Measurements from ENCODE around the gene GJA10. TPM values are rescaled to one million over a fixed set of nuclear protein-coding genes. Genes with fewer than 3 reads are reported as not detected.

Gene GJA10
- polyA plus RNA-seq, 1 of the 3 experiments (the other 2 are of a cell fraction): not detected

- CTCF ChIA-PET: no interaction called here
- 76% methylated on average over 2 of the region's 2 CpGs for WGBS (ENCODE audit: low lambda C conversion rate)
Observed at GRCh38 chr6:89925826-89926225, 31.6 kb downstream of the GJA10 start.

DNA sequence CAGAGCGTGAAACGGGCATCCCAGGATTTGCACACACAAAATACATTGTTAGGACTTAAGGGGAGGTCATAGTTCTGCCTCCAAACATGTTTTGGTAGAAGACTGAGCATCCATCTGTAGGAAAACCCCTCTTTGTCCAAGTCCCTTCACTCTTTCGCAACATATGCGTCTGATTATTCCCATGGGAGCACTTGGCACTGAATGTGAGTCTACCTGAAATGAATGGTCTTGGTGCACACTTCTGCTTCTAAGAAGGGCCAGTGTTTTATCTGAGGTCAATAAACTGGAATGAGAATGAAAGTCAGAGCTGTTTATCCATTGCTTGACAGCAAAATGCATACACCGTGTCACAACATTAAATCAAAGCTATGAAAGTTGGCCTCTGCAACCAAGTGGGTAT, 33.0 kb downstream of the GJA10 start:
- Histone ChIP-seq H3K4me1 (ENCODE audit: control insufficient read depth in 1 of 2, insufficient read depth in 2 of 2, low read depth in 1 of 2, low read length in 1 of 2) (peaks cover 3 to 7% of the 10 kb centered on the region in 2 experiments; a peak in 2 of 4 replicates), H3F3A (replicated peaks; ENCODE audit: insufficient read depth) (no peaks in the 10 kb centered on the region), H3K36me3 (replicated peaks in 1 of 2; ENCODE audit: control insufficient read depth in 1 of 2, insufficient read depth in 2 of 2, low read length in 1 of 2) (no peaks in the 10 kb centered on the region), H3K79me2 (ENCODE audit: insufficient read depth) (no peaks in the 10 kb centered on the region), H3K9ac (no peak overlapping the region), H3K4me2 (no peak overlapping the region), H2AFZ (ENCODE audit: low read depth) (no peak overlapping the region), H3K27ac (ENCODE audit: low read depth in 2 of 2, low read length in 1 of 2) (no peak overlapping the region), H3K4me3 (ENCODE audit: low read depth in 2 of 2, low read length in 1 of 2) (no peak overlapping the region), H4K20me1 (ENCODE audit: insufficient read depth) (no peaks in the 10 kb centered on the region), H3K27me3 (ENCODE audit: insufficient read depth) (no peaks in the 10 kb centered on the region), H3K9me2 (no peaks in the 10 kb centered on the region), H3K9me3 (no peaks in the 10 kb centered on the region)
- POLR2A ChIA-PET: no interaction called here
- CTCF ChIA-PET: interaction anchor here (1.4 to 1.7 kb wide), 2 partner anchors 13 to 561 kb away, joined by 3 to 10 read pairs; no protein-coding TSS in a partner anchor
- 90% methylated on average over 5 of the region's 5 CpGs for WGBS (ENCODE audit: low lambda C conversion rate)
- no peak for DNase-seq
- TF ChIP-seq MEF2A (IDR thresholded peaks at IDR 0.05; ENCODE audit: borderline replicate concordance, low read depth) (no peak), YY1 (IDR thresholded peaks at IDR 0.05; ENCODE audit: low read depth) (no peak), EZH2phosphoT487 (IDR thresholded peaks at IDR 0.05; ENCODE audit: borderline replicate concordance, low read depth) (no peak), NRF1 (IDR thresholded peaks at IDR 0.05; ENCODE audit: low read depth, low read length) (no peak), RXRA (IDR thresholded peaks at IDR 0.05; ENCODE audit: borderline replicate concordance, low read depth) (no peak), TAF1 (IDR thresholded peaks at IDR 0.05; ENCODE audit: borderline replicate concordance, low read depth, low read length) (no peak), CHD2 (IDR thresholded peaks at IDR 0.05; ENCODE audit: low read length, partially characterized antibody) (no peak), MXI1 (IDR thresholded peaks at IDR 0.05; ENCODE audit: low read depth, low read length) (no peak)
- TF ChIP-seq, protein P1, sequence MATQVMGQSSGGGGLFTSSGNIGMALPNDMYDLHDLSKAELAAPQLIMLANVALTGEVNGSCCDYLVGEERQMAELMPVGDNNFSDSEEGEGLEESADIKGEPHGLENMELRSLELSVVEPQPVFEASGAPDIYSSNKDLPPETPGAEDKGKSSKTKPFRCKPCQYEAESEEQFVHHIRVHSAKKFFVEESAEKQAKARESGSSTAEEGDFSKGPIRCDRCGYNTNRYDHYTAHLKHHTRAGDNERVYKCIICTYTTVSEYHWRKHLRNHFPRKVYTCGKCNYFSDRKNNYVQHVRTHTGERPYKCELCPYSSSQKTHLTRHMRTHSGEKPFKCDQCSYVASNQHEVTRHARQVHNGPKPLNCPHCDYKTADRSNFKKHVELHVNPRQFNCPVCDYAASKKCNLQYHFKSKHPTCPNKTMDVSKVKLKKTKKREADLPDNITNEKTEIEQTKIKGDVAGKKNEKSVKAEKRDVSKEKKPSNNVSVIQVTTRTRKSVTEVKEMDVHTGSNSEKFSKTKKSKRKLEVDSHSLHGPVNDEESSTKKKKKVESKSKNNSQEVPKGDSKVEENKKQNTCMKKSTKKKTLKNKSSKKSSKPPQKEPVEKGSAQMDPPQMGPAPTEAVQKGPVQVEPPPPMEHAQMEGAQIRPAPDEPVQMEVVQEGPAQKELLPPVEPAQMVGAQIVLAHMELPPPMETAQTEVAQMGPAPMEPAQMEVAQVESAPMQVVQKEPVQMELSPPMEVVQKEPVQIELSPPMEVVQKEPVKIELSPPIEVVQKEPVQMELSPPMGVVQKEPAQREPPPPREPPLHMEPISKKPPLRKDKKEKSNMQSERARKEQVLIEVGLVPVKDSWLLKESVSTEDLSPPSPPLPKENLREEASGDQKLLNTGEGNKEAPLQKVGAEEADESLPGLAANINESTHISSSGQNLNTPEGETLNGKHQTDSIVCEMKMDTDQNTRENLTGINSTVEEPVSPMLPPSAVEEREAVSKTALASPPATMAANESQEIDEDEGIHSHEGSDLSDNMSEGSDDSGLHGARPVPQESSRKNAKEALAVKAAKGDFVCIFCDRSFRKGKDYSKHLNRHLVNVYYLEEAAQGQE (IDR thresholded peaks at IDR 0.05; ENCODE audit: low read depth, low read length): no peak
- TF ChIP-seq, protein P2, sequence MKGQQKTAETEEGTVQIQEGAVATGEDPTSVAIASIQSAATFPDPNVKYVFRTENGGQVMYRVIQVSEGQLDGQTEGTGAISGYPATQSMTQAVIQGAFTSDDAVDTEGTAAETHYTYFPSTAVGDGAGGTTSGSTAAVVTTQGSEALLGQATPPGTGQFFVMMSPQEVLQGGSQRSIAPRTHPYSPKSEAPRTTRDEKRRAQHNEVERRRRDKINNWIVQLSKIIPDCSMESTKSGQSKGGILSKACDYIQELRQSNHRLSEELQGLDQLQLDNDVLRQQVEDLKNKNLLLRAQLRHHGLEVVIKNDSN (IDR thresholded peaks at IDR 0.05; ENCODE audit: borderline replicate concordance, low read depth): no peak
- TF ChIP-seq, protein P3, sequence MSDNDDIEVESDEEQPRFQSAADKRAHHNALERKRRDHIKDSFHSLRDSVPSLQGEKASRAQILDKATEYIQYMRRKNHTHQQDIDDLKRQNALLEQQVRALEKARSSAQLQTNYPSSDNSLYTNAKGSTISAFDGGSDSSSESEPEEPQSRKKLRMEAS (IDR thresholded peaks at IDR 0.05; ENCODE audit: low read depth): no peak

More at GRCh38 chr6:89925826-89926225, 31.6 kb downstream of the GJA10 start:
- DNase-seq: no peak
- no peak overlapping the region for H3K9ac ChIP-seq
- H3K79me2 ChIP-seq (ENCODE audit: insufficient read depth): no peaks in the 10 kb centered on the region
- H2AFZ ChIP-seq (ENCODE audit: low read depth): no peak overlapping the region
- no peaks in the 10 kb centered on the region for H3K9me3 ChIP-seq
- no peaks in the 10 kb centered on the region for H3K9me2 ChIP-seq
- no peak overlapping the region for H3K4me2 ChIP-seq
- H3K36me3 ChIP-seq (replicated peaks in 1 of 2; ENCODE audit: control insufficient read depth in 1 of 2, insufficient read depth in 2 of 2, low read length in 1 of 2): no peaks in the 10 kb centered on the region
- peaks cover 2 to 7% of the 10 kb centered on the region in 2 experiments; a peak in 2 of 4 replicates for H3K4me1 ChIP-seq (ENCODE audit: control insufficient read depth in 1 of 2, insufficient read depth in 2 of 2, low read depth in 1 of 2, low read length in 1 of 2)
- no peaks in the 10 kb centered on the region for H3K27me3 ChIP-seq (ENCODE audit: insufficient read depth)
- no peak overlapping the region for H3K4me3 ChIP-seq (ENCODE audit: low read depth in 2 of 2, low read length in 1 of 2)
- TF ChIP-seq SMC3 (IDR thresholded peaks at IDR 0.05; ENCODE audit: low read depth, low read length): no peak
- TF ChIP-seq, protein P4, sequence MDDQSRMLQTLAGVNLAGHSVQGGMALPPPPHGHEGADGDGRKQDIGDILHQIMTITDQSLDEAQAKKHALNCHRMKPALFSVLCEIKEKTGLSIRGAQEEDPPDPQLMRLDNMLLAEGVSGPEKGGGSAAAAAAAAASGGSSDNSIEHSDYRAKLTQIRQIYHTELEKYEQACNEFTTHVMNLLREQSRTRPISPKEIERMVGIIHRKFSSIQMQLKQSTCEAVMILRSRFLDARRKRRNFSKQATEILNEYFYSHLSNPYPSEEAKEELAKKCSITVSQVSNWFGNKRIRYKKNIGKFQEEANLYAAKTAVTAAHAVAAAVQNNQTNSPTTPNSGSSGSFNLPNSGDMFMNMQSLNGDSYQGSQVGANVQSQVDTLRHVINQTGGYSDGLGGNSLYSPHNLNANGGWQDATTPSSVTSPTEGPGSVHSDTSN (IDR thresholded peaks at IDR 0.05): no peak
- no peak for TF ChIP-seq JUND (IDR thresholded peaks at IDR 0.05)
- TF ChIP-seq IRF3 (IDR thresholded peaks at IDR 0.05; ENCODE audit: low read depth, low read length): no peak
- TF ChIP-seq, protein P2 (IDR thresholded peaks at IDR 0.05; ENCODE audit: borderline replicate concordance, low read depth): no peak
- no peak for TF ChIP-seq EP300 (IDR thresholded peaks at IDR 0.05; ENCODE audit: borderline replicate concordance in 1 of 2, low read depth in 1 of 2, low read length in 1 of 2)
- no peak for TF ChIP-seq POLR2AphosphoS5 (IDR thresholded peaks at IDR 0.05; ENCODE audit: low read depth, low read length)
- H3F3A ChIP-seq (replicated peaks; ENCODE audit: insufficient read depth): no peaks in the 10 kb centered on the region
- no peak overlapping the region for H3K27ac ChIP-seq (ENCODE audit: low read depth in 2 of 2, low read length in 1 of 2)
- POLR2A ChIA-PET: no interaction called here
- H4K20me1 ChIP-seq (ENCODE audit: insufficient read depth): no peaks in the 10 kb centered on the region
